Measurements from ENCODE around the gene ZKSCAN8. TPM values are rescaled to one million over a fixed set of nuclear protein-coding genes. Genes with fewer than 3 reads are reported as not detected.
"Not testable (repeated sequence)": the region's sequence is repeated elsewhere in the genome, so short reads cannot be mapped to it uniquely, and the experiment has no call there.

The ZKSCAN8 gene
- 11.9 and 16.3 TPM in 2 replicates for total RNA-seq (2014; rRNA removed; shearing (Covaris generic))

DNA sequence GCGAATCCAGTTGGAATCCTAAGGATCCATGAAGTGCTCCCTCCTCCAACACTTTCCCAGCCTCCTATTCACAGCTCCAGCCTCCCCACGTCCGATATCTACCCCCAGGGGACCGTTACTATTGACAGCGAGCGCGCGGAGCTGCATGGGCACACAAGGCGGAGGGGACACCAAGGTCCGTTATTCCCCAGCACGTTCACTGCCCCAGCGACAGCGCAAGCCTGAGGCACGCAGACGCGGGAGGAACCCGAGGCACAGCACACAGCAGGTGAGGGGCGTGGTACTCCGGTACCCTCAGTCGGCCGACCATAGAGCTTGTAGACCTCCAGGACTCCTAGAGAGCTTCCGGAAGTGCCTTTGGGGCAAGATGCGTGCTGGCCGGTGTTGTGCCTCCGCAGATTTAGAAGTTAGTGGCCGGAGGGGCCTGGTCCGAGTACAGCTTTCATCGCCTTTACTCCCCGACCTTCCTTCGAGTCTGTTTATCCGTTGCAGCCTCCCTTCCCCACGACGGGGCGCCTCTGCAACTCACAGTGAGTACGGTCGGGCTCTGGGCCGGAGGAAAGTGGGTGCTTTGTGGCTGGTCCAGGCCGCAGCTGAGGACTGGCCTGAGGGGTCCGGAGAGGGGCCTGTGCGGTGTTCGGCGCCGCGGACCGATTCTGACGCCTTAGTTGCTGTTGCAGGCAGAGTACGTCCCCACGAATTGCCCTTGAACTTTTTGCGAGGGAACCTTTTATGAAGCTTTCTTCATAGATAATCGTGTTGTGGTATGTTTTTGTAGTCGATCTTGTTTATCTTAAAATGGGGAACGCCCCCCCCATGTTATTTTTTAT lies at the start of gene ZKSCAN8:
ZKSCAN8 (plus strand) TSS at position 384 of the 830 bp plus-strand sequence. CDS start 6,525 bp downstream, outside the sequence.
- DNase-seq (ENCODE audit: low read depth), result peak; percentile 91

DNA sequence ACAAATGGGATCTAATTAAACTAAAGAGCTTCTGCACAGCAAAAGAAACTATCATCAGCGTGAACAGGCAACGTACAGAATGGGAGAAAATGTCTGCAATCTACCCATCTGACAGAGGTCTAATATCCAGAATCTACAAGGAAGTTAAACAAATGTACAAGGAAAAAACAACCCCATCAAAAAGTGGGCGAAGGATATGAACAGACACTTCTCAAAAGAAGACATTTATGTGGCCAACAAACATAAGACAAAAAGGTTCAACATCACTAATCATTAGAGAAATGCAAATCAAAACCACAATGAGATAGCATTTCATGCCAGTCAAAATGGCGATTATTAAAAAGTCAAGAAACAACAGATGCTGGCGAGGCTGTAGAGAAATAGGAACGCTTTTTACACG lies 39.5 kb upstream of the ZKSCAN8 start:
- DNase-seq (ENCODE audit: low read depth), result not testable (repeated sequence)

DNA sequence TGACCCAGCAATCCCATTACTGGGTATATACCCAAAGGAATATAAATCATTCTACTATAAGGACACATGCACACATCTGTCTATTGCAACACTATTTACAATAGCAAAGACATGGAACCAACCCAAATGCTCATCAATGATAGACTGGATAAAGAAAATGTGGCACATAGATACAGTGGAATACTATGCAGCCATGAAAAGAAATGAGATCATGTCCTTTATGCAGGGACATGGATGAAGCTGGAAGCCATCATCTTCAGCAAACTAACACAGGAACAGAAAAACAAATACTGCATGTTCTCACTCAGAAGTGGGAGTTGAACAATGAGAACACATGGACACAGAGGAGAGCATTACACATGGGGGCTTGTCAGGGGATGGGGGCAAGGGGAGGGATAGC lies 39.0 kb upstream of the ZKSCAN8 start:
- DNase-seq (ENCODE audit: low read depth), result not testable (repeated sequence)

DNA sequence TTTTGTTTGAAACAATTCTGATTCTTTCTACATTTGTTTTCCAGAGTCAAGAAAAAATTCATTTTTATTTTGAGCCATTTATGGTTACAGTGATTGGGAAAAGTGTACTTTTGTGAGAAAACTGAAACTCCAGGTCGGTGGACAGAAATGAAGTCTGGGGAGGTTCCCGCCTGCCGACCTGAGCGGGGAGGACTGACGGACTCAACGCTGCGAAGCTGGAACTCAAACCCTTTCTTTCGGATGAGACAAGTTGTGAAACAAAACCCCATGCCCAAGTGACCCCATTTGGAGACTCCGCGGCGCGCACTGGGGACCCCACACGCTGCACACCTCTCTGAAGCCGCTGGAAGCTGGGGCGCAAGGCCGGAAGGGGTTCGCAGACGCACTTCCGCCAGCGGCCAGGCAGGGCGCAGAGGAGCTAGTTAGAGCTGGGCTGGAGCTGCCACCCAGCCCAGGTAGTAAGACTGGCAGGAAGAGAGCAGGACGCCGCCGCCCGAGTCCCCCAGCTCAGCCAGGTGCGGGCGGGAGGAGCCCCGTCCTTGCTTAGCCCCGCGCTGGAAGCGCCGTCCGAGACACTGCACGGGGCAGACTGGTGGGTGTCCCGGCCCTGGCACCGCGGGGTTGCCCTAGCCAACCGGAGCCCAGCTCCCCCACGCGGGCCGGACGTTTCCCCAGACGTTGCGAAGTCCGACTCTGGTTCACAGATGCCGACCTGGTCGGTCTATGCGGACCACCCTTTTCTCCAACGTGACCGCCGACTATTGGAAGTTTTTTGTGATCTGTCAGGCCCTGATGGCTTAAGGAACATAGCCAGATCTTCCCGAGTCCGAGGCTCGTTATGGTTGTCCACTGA lies 37.1 kb upstream of the ZKSCAN8 start:
- DNase-seq (ENCODE audit: low read depth), result peak; percentile 94

DNA sequence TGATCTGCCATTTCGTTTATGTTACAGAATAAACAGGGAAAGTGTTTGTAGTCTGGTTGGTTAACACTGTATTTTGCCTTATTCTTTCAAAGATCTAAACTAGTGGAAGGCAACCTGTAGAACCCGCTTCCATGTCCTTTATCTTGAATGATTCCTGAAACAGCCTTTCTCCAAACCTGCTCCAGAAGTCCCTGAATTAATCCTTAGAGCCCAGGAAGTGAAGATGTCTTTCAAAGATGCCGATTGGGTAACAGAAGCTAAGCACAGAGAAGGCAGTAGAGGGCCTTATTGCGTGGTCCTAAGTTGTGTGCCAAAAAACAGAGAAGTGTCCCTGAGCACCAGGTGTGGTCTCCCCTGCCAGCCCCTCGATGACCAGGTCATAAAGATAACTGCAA lies 36.4 kb upstream of the ZKSCAN8 start:
- DNase-seq (ENCODE audit: low read depth), result peak; percentile 14

DNA sequence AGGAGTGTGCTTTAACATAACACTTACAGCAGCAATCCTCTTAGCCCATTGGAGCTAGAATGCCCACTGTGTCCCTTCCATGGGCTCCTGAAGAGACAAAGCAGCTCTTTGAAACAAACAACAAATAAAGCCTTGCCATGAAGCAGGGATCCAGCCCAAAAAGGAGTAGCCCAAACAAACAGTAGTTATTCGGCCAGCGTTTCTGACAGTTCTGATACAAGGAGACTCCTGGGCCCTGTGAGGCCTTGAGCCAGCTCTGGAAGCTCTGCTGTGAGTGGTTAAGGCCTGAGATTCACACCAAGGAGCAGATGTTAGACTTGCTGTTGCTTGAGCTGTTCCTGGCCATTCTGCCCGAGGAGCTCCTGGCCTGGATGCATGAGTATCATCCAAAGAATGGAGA lies 34.2 kb upstream of the ZKSCAN8 start:
- no peak for DNase-seq (ENCODE audit: low read depth)

DNA sequence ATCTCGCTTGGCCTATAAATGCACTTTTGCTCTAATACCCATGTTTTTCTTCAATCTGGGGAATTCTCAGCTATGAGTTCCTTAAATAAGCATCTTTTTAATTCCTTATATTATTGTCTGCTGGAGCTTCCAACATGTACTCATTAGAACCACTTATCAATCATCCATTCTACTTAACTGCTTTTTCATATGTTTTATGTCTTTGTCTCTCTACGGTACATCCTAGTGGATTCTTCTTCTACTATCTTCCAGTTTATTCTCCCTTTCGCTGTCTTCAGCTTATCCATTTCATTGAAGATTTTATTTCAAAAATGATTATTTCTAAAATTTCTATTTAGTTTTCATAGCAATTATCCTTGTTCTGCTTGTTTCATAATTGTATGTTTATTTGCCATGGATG lies 29.7 kb upstream of the ZKSCAN8 start:
- DNase-seq (ENCODE audit: low read depth), result no peak

DNA sequence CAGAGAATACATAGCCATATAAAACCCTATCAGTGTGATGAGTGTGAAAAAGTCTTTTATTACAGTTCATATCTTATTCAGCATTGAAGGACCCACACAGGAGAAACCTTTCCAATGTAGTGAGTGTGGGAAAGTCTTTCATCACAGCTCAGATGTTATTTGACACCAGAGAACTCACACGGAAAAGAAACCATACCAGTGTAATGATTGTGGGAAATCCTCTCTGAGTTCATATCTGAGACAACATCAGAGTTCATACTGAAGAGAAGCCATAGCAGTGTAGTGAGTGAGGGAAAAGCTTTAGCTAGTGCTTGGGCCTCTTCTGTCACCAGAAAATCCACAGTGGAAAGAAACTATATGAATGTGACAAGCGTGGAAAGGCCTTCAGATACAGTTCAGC lies 25.9 kb upstream of the ZKSCAN8 start:
- DNase-seq (ENCODE audit: low read depth), result no peak

DNA sequence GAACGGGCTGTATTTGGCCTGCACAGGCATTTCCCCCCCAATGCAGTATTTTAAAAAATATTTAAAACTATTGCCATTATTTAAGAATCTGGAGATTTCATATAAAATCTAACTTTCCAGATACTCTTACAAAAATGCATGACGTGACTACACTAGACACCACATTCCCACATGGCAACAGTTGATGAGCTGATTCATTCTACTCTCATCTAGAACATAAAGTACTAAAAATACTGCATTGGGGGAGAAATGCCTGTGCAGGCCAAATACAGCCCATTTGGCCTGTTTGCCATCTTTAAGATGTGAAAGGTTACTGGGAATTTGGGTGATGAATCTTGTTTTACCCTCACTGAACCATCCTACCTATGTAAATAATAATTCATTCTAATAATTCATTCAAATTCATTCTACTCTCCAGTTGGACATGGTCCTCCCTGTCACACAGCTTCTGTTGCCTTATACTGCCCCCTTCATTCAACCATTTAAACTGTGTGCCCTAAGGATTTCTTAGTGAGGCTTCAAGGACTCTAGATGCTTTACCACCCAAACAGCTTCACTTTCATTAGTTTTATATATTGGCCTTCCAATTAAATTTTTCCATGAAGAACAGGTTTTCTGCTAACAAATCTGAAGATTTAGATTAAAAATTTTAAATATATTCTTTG lies 24.2 kb upstream of the ZKSCAN8 start:
- DNase-seq (ENCODE audit: low read depth), result no peak

DNA sequence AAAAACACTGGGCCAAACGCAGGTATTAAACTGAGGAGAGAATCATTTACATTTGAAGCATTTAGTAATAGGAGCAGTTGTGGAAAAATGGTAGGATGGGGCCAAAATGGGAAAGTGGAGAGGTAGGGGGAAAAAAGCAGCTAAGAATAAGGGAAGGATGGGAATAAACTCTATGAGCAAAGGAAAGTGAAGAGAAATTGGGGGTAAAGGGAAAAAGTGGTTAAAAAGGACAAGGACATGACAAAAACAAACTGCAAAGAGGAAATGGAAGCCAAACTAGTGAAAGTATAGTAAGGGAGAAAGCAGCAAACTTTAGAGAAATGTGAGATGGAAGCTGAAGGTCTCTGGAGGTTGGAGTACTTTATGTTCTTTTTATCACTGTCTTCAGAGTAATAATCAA lies 23.5 kb upstream of the ZKSCAN8 start:
- DNase-seq (ENCODE audit: low read depth), result no peak

DNA sequence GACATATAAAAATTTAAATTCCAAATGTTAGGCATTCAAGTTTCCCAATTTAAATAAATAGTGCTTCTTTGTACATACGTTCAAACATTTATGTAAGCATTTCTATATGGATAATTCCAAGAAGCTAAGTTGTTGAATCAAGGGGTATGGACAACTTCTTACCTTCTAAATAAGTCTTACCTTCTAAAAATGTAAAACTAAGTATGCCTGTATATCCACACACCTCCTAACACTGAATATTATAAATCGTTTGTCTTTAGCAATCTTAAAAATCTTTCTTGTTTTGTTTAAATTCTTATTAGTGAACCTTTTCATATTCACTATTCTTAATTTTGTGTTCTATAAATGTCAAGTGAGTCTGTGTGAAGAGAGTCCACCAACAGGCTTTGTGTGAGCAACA lies 19.8 kb upstream of the ZKSCAN8 start:
- no peak for DNase-seq (ENCODE audit: low read depth)

DNA sequence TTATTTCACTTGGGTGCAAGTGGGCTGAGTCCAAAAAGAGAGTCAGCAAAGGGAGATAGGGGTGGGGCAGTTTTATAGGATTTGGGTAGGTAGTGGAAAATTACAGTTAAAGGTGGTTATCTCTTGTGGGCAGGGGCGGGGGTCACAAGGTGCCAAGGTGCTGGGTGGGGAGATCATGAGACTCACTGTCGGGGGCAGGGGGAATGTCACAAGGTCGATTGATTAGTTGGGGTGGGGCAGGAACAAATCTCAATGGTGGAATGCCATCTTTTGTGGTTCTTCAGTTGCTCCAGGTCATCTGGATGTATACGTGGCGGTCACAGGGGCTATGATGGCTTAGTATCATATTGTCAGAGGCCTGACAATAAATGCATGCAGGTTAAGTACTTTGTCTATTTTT lies 19.4 kb upstream of the ZKSCAN8 start:
- DNase-seq (ENCODE audit: low read depth), result not testable (repeated sequence)

DNA sequence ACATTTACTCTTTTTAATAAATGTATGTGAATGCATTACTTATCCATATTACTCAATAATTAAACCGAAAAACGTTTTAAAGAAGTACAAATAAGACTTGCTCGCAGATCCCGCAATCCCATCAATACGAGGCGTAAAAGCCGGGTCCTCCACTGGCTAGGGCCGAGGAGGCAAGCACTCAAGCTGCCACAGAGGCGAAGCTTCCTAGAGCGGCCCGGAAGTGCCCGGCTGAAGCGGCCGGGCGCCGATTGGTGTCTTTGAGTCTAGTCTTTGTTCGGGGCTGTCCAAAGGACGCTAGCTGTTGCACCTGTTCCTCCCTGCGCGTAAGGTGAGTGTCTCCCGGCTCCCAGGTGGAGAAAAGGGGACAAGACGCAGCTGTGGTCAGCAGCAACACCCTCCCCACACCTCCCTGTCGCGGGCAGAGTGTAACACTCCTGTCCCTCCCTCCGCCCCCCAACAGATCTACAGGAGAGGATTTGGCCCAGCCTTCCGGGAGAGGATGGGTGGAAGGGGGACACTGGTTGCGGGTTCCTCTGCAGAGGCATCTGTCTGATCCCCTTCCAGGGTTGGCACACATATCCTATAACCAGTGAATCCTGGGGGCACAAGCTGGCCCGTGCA lies 17.2 kb upstream of the ZKSCAN8 start, which contains the start of gene ZSCAN16:
ZSCAN16 (plus strand) TSS at position 260 of the 621 bp plus-strand sequence. CDS start 835 bp downstream, outside the sequence.
- peak; percentile 82 for DNase-seq (ENCODE audit: low read depth)

DNA sequence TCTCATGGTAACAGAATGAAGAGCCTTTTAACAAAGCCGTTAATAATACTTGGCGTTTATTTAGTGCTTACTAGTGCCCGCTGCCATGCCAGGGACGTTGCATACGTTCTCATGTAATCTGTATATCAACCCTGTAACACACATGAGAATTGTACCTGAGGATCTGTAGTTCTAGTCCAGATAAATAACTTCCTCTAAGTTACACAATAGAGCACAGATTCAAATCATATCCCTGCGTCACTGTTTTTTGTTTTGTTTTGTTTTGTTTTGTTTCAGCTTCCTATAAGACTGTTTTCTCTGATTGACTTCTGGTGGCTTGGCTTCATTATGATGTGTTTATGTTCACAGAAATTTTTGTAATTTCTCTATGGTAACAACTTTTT lies 16.7 kb upstream of the ZKSCAN8 start:
- DNase-seq (ENCODE audit: low read depth), result no peak

DNA sequence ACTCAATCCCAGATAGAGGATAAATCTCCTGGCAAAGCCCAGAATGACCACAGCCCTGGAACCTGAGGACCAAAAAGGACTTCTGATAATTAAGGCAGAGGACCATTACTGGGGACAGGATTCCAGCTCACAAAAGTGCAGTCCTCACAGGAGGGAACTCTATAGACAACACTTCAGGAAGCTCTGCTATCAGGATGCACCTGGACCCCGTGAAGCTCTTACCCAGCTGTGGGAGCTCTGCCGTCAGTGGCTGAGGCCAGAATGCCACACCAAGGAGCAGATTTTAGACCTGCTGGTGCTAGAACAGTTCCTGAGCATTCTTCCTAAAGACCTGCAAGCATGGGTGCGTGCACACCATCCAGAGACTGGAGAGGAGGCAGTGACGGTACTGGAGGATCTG lies 16.3 kb upstream of the ZKSCAN8 start:
- DNase-seq (ENCODE audit: low read depth), result no peak

DNA sequence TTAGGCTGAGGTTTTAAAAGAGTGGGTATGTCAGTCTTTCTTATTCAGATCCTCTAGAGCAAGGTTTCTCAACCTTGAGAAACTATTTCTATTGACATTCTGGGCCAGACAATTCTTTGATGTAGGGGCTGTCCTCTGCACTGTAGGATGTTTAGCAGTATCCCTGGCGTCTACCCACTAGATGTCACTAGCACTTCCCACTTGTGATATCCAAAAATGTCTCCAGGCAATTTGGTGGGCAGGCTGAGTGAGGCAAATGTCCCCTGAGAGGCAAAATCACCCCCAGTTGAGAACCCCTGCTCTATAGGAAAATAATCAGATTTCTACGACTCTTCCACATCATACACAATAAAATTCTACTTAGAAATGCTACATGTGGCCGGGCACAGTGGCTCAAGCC lies 7.7 kb upstream of the ZKSCAN8 start:
- peak; percentile 49 for DNase-seq (ENCODE audit: low read depth)

DNA sequence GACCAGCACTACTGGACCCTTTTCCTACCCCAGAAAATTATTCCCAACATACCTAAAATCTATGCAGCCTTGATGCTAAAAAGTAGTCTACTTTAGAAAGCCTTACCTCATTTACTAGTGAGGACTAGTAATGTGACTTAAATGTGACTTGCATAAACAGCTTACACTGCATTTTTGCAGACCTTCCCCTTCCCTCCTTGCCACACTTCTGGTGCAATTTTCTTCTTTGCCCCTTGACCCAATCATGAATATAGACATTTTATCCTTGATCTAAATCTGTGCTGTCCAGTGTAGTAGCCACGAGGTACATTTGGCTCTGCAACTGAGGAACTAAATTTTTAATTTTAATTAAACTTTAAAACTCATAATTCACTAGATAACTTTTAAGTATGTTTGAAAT lies 7.0 kb upstream of the ZKSCAN8 start:
- no peak for DNase-seq (ENCODE audit: low read depth)

DNA sequence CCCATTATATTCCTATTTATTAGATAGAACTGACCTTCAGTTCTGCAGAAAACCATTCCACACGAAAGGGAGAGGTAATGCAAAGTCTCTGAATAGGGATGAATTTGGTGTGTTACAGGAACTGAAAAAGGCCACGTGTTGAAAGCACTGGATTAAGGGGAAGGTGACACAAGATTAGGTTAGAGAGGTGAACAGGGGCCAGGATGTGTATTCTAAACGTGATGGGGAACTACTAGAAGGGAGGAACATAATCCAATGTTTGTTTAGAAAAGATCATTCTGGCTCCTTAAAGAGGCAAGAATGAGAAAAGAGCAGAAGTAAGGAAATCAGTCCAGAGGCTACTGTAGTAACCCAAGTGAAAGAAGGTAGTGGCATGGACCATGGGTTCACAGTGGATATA lies 6.3 kb upstream of the ZKSCAN8 start:
- no peak for DNase-seq (ENCODE audit: low read depth)

DNA sequence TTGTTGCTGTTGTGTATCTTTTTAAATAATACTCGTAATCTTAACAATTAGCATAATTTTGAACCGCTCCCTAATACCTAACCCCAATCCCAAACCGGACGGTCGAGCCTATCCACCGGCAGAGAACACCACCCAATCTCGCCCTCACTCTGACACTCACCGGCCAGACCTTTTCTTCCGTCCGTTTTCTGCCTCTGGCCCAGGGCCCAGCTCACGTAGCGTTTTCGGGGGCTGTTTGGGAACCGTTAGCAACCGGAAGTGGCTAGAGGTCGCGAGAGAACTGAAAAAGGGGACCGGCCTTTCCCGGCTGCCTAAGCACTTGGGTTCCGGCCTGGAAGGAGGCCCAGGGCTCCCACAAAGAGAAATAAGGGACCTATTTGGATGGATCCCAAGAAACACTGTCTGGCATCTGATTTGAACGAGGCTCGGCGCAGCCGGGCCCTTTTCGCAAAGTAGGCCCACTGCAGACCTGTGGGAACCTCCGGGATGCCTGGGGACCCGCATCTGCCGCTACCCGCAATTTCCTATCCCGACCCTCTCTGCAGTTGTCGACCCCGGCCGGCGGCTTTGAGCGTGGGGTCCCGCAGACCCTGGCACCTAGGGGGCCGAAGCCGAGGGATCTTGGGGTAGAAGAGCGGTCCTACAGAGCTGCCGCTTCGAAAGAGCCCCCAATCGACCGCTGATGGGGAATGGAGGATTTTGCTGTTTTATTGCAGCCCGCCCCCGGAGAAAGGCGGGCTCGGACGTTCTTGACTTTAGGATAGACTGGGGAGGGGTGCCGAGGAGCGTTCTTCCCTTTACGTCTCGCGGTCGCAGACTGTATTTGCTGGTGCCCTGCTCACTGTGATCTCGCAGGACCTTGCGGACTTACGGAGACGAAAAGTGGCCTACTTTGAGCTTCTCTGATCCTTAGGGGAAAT lies 4.8 kb upstream of the ZKSCAN8 start:
- DNase-seq (ENCODE audit: low read depth), result peak; percentile 96

DNA sequence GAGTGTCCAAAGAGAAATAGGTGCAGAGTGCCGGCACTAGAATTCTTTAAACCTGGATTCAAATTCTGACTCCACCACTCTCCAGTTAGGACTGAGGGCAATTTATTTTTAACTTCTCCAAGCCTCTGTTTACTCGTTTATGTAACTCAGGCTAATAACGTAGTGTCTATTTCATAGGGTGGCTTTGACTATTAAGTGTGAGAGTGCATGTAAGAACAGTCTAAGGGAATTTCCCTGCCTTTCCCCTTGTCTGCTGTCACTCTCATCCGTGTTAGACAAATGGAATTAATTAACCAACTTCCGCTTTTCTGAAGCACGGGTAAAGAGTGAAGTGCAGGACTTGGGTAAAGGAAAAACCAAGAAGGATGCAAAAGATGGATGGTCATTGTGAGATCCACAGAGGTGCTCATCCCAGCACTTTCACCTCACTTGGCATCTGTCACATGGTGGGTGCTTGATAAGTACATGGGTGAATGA lies 4.1 kb upstream of the ZKSCAN8 start:
- DNase-seq (ENCODE audit: low read depth), result peak; percentile 36

All from Daoy (cell line).